H7 (cell line): Measurements from ENCODE around the gene CHADL. TPM values are rescaled to one million over a fixed set of nuclear protein-coding genes. Genes with fewer than 3 reads are reported as not detected.
A peak's percentile ranks its signal among the peaks of the same experiment; 100 is the strongest.
"Not testable (repeated sequence)": the region's sequence is repeated elsewhere in the genome, so short reads cannot be mapped to it uniquely, and the experiment has no call there.

Experiments used
- DNase-seq: peaks from one replicate; pipeline ENCODE4 v3.0.0; 2012
- H3K27me3 ChIP-seq: 2 replicates; pipeline ENCODE4 v1.6.0; 2011; ENCODE audit warnings: mild to moderate bottlenecking, low read length; ENCODE audit not compliant: control insufficient read depth, insufficient read depth
- H3K36me3 ChIP-seq: replicated peaks from 2 replicates; pipeline ENCODE4 v1.5.1; 2011; ENCODE audit warnings: low read length; ENCODE audit not compliant: control insufficient read depth, insufficient read depth
- H3K4me3 ChIP-seq: 2 replicates; pipeline ENCODE4 v1.5.1; 2011; ENCODE audit warnings: low read depth, mild to moderate bottlenecking, control low read depth, low read length, moderate library complexity; ENCODE audit not compliant: insufficient read depth
- total RNA-seq: library from RNA; depleted of rRNA; stranded (reverse); fragments of >200 nt; shearing (Covaris generic); gene quantifications from 2 replicates; pipeline ENCODE4 v1.2.3, GENCODE V29; 2014

CHADL gene
- total RNA-seq, 1 experiment from 2014 or later = not detected

DNA sequence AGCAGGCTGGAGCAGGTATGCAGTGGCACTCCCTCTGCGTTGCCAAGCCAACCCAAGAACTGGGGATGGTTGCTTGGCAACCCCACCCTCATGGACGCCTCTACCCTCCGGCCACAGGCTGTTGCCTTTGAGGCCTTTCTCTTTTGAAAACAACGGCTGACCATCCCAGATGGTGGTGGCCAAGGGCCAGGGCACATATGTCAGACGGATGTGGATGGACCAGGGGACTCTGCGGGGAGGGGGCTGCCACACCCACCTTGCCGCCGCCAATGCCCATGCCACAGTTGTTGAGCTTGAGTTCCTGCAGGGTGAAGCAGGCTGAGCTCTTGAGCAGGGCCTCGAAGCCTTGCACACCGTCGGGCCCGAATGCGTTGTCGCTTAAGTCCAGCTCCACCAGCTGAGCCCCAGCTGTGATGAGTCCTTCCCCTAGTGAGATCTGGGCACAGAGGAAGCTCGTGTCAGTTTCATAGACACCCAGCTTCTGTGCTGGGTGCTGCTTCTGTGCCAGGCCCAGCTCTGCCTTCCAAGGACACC is 23.7 kb upstream of the CHADL start:
- peaks cover 63% of the 10 kb centered on the region for H3K36me3 ChIP-seq
- no peaks in the 10 kb centered on the region for H3K27me3 ChIP-seq
- H3K4me3 ChIP-seq = no peak overlapping the region
- no peak for DNase-seq

DNA sequence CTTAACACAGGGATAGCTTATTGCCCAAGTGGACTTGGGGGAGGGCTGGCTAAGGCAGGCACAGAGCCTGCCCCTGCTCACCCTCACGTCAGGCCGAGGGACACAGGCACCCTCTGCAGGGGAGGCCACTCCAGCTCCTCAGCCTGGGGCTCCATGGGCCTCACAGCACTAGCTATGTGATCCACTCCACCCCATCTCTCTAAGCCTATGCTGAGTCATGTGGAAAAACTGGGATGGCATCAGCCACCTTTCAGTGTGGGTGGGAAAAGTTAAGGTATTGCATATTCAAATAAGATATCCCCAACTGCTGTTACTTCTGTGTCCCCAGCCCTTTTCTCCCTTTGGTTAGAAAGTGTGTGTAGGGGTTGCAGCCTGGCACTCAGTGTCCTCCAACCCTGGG is 23.0 kb upstream of the CHADL start:
- DNase-seq = no peak
- Histone ChIP-seq H3K36me3 (peaks cover 64% of the 10 kb centered on the region), H3K4me3 (no peak overlapping the region), H3K27me3 (no peaks in the 10 kb centered on the region)

DNA sequence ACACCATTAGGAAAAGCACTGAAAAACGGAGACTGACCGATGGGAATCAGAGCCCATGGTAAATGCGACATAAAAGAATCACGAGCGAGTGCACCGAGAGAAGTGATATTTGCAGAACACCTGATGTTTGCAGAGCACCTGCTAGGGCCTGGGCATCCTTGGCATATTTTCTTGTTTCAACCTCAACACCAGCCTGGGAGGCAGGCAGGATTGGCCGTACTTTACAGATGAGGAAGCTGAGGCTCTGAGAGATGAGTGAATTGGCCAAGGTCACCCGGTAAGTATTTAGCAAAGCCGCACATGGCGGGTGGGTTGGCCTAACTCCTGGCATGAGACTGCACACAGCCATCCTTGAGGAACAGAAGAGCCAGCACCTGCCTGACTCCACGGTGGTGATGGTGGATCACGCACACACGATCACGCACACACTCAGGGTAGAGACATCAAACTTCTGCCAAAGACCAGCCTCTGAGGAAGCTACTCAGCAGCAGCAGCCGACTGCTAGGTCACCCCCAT is 21.6 kb upstream of the CHADL start:
- no peak for DNase-seq
- Histone ChIP-seq H3K36me3 (peaks cover 65% of the 10 kb centered on the region), H3K4me3 (no peak overlapping the region), H3K27me3 (no peaks in the 10 kb centered on the region)

DNA sequence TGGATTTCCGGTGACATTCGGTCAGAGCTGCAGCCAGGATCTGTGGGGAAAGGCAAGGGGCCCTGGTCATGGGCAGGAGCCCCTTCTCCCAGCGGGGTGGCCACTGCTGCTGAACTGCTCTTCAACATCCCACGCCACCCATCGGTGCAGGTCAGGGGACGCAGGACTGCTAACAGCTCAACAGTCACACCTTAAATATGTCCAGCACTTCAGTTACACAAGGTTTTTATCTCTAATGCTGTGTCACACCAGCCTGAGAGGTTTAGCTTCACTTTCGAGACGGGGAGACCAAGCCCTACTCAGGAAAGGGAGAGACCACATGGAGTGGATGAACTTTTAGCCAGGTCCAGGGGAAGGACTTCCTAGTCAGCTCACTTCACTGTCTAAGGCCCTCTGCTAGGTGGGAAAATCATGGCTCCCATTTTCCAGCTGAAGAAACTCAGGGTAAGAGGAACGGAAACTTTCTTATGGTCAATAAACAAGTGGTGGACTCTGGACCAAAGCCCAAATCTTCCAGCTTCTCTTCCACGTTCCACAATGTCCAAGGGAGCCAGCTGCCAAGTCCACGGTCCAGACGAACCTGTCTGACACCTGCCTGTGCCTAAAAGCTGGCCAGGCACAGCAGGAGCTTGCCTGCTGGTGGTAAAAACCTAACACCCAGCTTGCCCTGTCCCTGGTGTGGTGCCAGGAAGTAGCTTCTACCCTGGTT is 21.0 kb upstream of the CHADL start:
- Histone ChIP-seq H3K4me3 (no peak overlapping the region), H3K36me3 (peaks cover 70% of the 10 kb centered on the region), H3K27me3 (no peaks in the 10 kb centered on the region)
- DNase-seq = no peak

DNA sequence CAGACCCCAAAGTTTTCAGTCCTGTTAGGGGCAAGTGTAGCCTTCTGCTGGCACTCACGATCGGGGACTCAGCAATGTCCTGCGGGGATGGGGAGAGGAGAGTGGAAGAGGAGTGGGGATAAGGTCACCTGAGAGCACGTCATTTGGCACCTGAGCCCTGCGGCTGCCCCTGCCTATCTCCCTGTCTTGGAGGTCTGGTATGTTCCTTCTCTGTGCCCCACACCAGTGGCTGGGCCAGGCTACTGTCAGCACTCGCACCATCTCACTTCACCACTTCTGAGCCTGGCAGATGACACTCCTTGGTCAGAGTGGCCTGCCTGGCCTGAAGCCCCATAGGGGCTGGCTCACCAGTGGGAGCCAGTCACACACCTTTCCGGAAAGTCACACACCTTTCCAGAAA is 20.1 kb upstream of the CHADL start:
- Histone ChIP-seq H3K27me3 (no peaks in the 10 kb centered on the region), H3K4me3 (no peak overlapping the region), H3K36me3 (peaks cover 74% of the 10 kb centered on the region)
- DNase-seq = no peak

DNA sequence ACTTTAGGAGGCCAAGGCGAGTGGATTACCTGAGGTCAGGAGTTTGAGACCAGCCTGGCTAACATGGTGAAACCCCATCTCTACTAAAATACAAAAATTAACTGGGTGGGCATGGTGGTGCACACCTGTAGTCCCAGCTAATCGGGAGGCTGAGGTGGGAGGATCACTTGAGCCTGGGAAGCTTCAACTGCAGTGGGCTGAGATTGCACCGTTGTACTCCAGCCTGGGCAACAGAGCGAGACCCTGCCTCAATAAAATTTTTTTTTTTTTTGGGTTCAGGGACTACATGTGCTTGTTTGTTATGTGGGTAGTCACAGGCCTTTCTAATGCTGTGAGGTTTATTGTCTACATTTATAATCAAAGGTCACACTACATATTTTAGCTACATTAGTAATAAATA is 19.0 kb upstream of the CHADL start:
- H3K36me3 ChIP-seq = peaks cover 72% of the 10 kb centered on the region
- H3K4me3 ChIP-seq = not testable (repeated sequence)

DNA sequence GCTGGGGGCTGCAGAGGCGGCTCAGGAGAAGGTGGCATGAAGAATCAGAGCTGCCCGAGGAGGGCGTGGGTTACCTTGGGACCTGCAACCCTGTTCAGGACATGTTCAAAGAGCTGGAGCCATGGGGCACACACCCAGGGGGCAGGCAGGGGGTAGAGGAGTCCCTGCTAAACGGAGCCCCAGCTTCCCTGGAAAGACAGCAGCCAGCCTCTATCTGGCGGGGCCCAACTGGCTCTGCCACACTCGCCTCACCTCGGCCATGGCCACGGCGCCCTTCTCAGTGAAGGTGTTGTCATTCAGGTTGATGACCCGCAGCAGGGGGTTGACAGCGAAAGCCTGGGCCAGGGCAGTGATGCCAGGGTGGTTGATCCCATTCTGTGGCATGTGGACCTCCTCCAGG is 17.0 kb upstream of the CHADL start:
- H3K36me3 ChIP-seq = peaks cover 70% of the 10 kb centered on the region
- no peak overlapping the region for H3K4me3 ChIP-seq
- no peaks in the 10 kb centered on the region for H3K27me3 ChIP-seq
- no peak for DNase-seq

More for the DNA sequence above, 19.0 kb upstream of the CHADL start:
- not testable (repeated sequence) for DNase-seq, H3K27me3 ChIP-seq

DNA sequence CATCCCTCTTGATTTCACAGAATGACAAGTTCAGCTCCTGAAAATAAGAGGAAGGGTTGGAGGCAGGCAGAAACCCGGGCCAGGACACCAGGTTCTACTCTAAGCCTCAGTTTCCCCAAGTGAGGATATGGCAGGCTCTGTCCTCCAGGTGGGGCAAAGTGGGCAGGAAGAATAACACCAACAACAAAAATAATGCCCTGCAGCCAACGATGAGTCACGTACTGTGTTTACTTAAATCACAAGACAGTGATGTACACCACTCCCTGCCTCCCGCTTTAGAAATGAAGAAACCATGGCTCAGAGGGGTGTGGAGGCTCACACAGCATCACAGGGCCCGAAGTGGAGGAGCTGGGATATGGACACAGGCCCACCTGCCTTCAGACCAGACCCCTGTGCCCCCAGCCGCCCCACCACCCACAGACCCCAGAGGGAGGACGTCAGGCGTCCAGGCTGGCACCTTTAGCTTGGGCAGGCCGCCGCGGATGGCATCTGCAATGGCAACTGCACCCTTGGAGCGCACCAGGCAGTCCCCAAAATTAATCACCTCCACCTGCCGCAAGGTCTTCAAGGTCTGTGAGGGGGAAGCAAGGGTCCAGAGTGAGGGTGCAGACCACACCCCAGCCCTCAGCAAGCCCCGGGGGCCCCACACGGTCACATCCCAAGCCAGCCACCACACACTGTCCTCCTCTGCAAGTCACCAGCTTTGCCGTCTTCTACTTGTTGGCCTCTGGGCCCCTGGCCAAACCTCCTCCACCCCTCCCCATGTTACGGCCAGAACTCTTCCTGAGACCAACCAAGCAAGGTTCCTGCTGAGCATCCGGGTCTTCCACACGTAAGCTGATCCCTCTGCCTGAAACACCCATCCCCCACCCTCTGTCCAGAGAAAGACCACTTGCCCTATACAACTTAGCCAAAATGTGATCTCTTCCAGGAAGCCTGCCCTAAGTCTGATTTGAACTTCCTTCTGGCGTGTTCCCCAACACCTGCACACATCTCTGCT is 15.8 kb upstream of the CHADL start:
- peak; percentile 83 for DNase-seq
- H3K27me3 ChIP-seq = no peaks in the 10 kb centered on the region
- H3K36me3 ChIP-seq = peaks cover 67% of the 10 kb centered on the region
- no peak overlapping the region for H3K4me3 ChIP-seq

DNA sequence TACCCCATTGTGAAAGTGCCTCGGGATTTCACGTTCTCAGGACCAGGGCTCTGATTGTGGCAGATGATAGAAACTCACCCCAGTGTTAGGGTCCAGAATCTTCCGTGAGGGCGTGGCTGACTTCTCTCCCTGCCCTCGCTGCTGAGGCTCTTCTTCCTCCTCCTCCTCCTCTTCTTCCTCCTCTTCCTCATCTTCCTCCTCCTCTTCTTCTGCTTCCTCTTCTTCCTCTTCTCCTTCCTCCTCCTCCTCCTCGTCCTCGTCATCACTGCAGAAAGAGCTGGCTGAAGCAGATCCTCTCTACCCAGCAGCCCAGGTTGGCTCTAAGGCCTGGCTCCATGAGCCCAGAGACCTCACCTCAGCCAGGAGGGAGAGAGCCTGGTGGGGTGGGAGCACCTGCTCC is 13.5 kb upstream of the CHADL start:
- H3K4me3 ChIP-seq = no peak overlapping the region
- H3K27me3 ChIP-seq = no peaks in the 10 kb centered on the region
- DNase-seq = no peak
- peaks cover 75% of the 10 kb centered on the region for H3K36me3 ChIP-seq

DNA sequence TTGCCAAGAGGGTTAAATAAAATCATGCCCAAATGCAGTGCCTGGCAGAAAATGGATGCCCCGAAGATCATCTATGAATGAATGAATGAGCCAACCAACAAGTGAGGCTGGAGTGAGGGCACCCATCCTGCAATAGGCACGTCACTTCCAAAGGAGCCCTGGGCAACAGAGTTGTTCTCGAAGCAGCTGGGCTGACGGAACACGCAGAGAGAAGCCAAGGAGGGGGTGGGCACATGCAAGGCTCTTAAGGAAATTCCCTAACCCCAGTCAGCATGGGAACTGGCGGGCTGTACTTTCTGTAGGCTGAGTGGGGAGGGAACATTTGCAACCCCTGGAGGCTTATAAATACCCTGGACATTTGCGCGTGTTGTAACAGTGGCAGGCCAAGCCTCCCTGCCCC is 11.6 kb upstream of the CHADL start:
- no peak for DNase-seq
- Histone ChIP-seq H3K27me3 (no peaks in the 10 kb centered on the region), H3K36me3 (peaks cover 73% of the 10 kb centered on the region), H3K4me3 (no peak overlapping the region)

DNA sequence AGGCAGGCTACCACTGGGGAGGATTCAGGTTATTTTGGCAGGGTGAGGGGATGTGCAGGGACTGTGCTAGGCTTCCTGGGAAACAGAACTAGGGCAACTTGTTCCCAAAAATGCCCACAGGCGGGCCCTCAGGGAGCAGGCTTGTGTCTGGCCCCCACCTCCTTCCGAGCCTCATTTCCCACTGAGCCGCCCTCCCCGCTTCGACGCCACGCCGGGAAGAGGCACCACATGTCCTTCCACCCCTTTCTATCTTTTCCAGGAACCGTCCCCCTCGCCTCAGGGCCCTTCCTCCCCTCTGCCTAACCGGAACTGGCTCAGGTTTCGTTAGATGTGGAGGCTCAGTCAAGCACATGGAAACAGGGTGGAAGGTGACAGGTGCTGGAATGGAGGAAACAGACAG is 9.4 kb upstream of the CHADL start:
- Histone ChIP-seq H3K27me3 (no peaks in the 10 kb centered on the region), H3K4me3 (no peak overlapping the region), H3K36me3 (peaks cover 66% of the 10 kb centered on the region)
- DNase-seq = no peak

DNA sequence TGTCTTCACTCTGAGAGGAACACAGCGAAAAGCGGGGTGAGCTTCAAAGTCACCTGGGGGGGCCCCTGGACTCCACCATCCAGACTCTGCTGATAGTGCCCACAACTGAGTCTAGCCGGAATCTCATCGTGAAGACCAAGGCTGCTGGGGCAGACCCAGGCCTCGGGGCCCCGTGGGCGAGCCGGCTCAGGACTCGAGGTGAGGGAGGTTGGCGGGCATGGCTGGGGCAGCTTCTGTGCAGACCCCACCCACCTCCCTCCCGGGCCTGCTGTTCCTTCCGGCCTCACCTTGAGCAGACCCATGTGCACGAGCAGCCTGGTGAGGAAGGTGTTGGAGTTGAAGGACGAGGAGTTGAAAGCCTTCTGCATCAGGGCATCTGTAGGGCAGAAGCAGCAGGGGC is 8.7 kb upstream of the CHADL start:
- Histone ChIP-seq H3K27me3 (no peaks in the 10 kb centered on the region), H3K36me3 (peaks cover 64% of the 10 kb centered on the region), H3K4me3 (no peak overlapping the region)
- DNase-seq = no peak

DNA sequence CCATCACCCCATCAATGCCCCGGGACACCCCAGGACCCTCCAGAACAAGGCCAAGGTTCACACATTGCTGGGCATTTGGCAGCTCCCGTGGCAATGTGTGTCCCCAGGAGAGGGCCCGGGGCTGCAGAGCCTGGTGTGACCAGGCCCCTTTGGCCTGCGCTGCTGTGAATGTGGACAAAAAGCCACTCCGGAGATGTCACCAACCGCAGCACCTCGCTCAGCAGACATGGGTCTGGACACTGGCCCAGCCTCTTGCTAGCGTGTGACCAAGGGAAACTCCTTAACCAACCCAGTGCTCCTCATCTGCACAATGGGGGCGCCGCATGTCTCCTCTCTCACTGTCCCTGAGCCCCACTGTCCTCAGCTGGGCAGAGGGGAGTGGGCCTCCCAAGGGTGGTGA is 8.0 kb upstream of the CHADL start:
- Histone ChIP-seq H3K4me3 (no peak overlapping the region), H3K36me3 (peaks cover 60% of the 10 kb centered on the region), H3K27me3 (no peaks in the 10 kb centered on the region)
- no peak for DNase-seq

DNA sequence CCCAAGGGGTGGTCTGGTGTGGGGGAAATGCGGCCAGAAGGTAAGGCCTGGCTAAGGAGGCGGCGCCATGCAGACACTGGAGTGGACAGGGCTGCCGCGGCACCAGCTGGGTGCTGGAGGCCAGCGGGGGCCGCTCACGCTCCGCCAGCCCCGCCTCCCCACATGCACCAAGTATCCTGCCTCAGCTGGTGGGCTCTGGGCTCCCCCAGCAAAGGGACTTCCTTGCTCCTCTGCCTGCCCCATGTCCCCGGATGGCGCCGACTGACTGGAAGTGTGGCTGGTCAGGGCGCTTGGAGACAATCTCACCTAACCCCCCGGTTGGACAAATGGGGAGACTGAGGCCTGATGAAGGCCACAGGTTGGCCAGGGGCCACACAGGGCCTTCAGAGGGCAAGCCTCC is 7.6 kb upstream of the CHADL start:
- peaks cover 57% of the 10 kb centered on the region for H3K36me3 ChIP-seq
- no peak for DNase-seq
- H3K27me3 ChIP-seq = no peaks in the 10 kb centered on the region
- no peak overlapping the region for H3K4me3 ChIP-seq

DNA sequence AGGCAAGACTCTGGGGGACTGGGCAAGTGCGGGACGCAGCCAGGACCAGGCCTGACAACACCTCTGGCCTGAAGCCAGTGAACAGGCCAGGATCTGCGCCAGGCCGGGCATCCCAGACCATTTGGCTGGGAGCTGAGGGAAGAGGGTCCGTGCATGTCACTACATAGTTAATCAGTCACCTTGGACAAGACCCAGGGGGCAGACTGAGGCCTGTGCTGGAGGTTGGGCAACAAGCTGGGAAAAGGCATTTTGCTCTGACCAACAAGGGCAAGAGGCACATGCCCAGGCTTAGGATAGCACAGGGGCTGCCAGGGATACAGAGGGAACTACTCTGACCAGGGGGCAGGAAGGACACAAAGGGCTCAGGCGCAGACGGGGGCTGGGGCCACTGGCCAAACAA is 7.0 kb upstream of the CHADL start:
- Histone ChIP-seq H3K4me3 (no peak overlapping the region), H3K36me3 (peaks cover 51% of the 10 kb centered on the region), H3K27me3 (no peaks in the 10 kb centered on the region)
- DNase-seq = no peak
